Activated naive CD8-positive, alpha-beta T cell treated with anti-CD3 and anti-CD28 coated beads, Interleukin-2, amount 10 ng/mL, durations not matched to agents 7 days and 5 days (primary cell): ENCODE data around the gene CMTR1. TPM values are rescaled to one million over a fixed set of nuclear protein-coding genes. Genes with fewer than 3 reads are reported as not detected.

ENCODE experiments used
- ATAC-seq: fragments of 150-1000 bp; cut with Tn5 transposase; one replicate; pipeline ENCODE4 v1.10.0; 2021; ENCODE audit warnings: low read depth, moderate library complexity
- POLR2A ChIA-PET: fragments of 350-600 bp; sonication (Branson Sonifier 250); formaldehyde crosslinking; loops from one replicate; lab custom pipeline; 2021; ENCODE audit warnings: antibody characterized with exemption; lab: Charles Lee
- DNase-seq: peaks from one replicate; pipeline ENCODE4 v3.0.0; 2021
- H3K27ac Mint-ChIP-seq: one replicate; pipeline ENCODE4 v1.8.0; 2022; ENCODE audit warnings: mild to moderate bottlenecking, mixed read lengths
- H3K27me3 Mint-ChIP-seq: one replicate; pipeline ENCODE4 v1.8.0; 2022; ENCODE audit warnings: mild to moderate bottlenecking, moderate library complexity, mixed read lengths
- H3K36me3 Mint-ChIP-seq: one replicate; pipeline ENCODE4 v1.8.0; 2021; ENCODE audit warnings: mild to moderate bottlenecking, mixed read lengths
- H3K4me1 Mint-ChIP-seq: one replicate; pipeline ENCODE4 v1.8.0; 2021; ENCODE audit warnings: mixed read lengths
- H3K4me3 Mint-ChIP-seq: one replicate; pipeline ENCODE4 v1.8.0; 2022; ENCODE audit warnings: mild to moderate bottlenecking, moderate library complexity, mixed read lengths
- H3K9me3 Mint-ChIP-seq: one replicate; pipeline ENCODE4 v1.8.0; 2021; ENCODE audit warnings: mixed read lengths
- total RNA-seq, 2 experiments: library from RNA; stranded (reverse); gene quantifications; one replicate each; pipeline ENCODE4 v1.2.3, GENCODE V29; 2021

CMTR1 gene
- total RNA-seq, 2 experiments from 2014 or later = 83.9 to 89.7 TPM

- Mint-ChIP-seq H3K9me3 (no peaks in the 10 kb centered on the region), H3K4me3 (no peak overlapping the region), H3K27me3 (no peaks in the 10 kb centered on the region), H3K36me3 (peaks cover 15% of the 10 kb centered on the region), H3K4me1 (peaks cover 2% of the 10 kb centered on the region), H3K27ac (no peak overlapping the region)
- DNase-seq = no peak
- POLR2A ChIA-PET = no interaction called here
- no peak for ATAC-seq
These were observed 44.2 kb downstream of the CMTR1 start for GRCh38 chr6:37477191-37477590.

GRCh38 chr6:37477656-37478435 lies 44.8 kb downstream of the CMTR1 start:
- peaks cover 21% of the 10 kb centered on the region for H3K36me3 Mint-ChIP-seq
- POLR2A ChIA-PET = interaction anchor here (0.6 kb wide), 1 partner anchor 31 kb away, joined by 3 read pairs; no protein-coding TSS in a partner anchor
- peaks cover 2% of the 10 kb centered on the region for H3K4me1 Mint-ChIP-seq
- ATAC-seq (no peak), DNase-seq (no peak)
- H3K27ac Mint-ChIP-seq = no peak overlapping the region
- no peaks in the 10 kb centered on the region for H3K9me3 Mint-ChIP-seq
- no peaks in the 10 kb centered on the region for H3K27me3 Mint-ChIP-seq
- H3K4me3 Mint-ChIP-seq = no peak overlapping the region

GRCh38 chr6:37478827-37479226 lies 45.8 kb downstream of the CMTR1 start:
- Mint-ChIP-seq H3K4me3 (no peak overlapping the region), H3K9me3 (no peaks in the 10 kb centered on the region), H3K27me3 (no peaks in the 10 kb centered on the region), H3K4me1 (peaks cover 5% of the 10 kb centered on the region), H3K27ac (no peak overlapping the region), H3K36me3 (peaks cover 25% of the 10 kb centered on the region)
- POLR2A ChIA-PET = no interaction called here
- ATAC-seq (no peak), DNase-seq (no peak)

DNA sequence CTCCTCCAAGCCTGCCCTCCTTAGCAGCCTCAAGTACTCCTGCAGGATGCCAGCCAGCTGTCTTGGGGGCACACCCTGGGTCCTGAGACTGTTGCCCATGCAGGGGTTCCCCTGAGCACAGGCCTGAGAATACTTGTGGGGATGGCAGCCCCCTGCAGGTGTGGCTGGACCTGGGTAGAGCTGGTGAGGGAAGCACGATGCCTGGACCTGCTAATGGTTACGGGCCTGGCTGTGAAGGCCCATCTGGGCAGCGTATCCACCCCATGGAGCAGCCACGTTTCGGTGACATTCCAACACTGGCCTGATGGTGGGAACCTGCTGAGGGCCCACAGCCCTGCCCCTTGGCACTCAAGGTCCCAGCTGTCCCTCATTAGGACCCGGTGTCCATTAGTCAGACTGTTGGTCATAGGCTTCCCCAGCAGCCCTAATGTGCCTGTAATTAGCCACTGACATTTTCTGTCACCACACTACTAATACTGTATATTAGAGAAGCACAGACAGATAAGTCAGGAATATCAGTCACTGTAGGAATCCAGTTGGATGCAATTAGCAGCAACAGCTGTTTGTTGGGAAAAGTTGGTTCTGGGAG lies 46.3 kb downstream of the CMTR1 start:
- ATAC-seq (no peak), DNase-seq (no peak)
- Mint-ChIP-seq H3K4me1 (peaks cover 3% of the 10 kb centered on the region), H3K9me3 (no peaks in the 10 kb centered on the region), H3K36me3 (peaks cover 21% of the 10 kb centered on the region), H3K27ac (no peak overlapping the region), H3K4me3 (no peak overlapping the region), H3K27me3 (no peaks in the 10 kb centered on the region)
- POLR2A ChIA-PET = no interaction called here

GRCh38 chr6:37480118-37480736 lies 47.2 kb downstream of the CMTR1 start:
- Mint-ChIP-seq H3K27me3 (no peaks in the 10 kb centered on the region), H3K4me3 (no peak overlapping the region), H3K27ac (no peak overlapping the region), H3K4me1 (peaks cover 3% of the 10 kb centered on the region), H3K9me3 (no peaks in the 10 kb centered on the region), H3K36me3 (peaks cover 21% of the 10 kb centered on the region)
- POLR2A ChIA-PET = no interaction called here
- no peak for DNase-seq
- no peak for ATAC-seq

DNA sequence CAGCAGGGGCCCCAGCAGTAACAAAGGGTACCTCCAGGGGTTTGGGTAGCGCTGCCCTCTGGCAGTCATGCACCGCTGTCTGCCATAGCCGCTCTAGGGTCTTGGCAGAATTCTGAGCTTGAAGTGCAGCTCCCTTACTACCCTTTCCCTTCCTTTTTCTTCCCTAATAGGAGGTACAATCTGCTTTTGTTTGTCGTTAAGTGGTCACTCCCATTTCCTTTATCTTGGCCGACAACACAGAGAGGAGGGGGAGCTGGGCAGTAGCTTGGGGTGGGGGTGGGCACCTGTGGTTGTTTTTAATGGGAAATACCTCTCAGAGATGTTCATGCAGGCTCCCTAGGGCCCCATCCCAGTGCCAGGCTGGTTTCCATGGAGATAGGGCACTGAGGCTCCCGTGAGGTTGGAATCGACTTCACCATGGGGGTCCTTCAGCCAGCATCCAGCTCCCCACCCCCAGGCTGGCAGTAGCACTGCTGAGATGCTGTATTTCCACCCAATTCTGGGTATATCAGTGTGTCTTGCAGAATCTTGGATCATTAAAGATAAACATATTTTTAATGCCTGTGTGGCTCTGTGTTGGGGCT lies 48.0 kb downstream of the CMTR1 start:
- DNase-seq = no peak
- POLR2A ChIA-PET = no interaction called here
- H3K27ac Mint-ChIP-seq = no peak overlapping the region

GRCh38 chr6:37481711-37482605 lies 48.9 kb downstream of the CMTR1 start:
- Mint-ChIP-seq H3K27me3 (no peaks in the 10 kb centered on the region), H3K4me3 (no peak overlapping the region), H3K9me3 (no peaks in the 10 kb centered on the region), H3K27ac (peak overlapping the region; percentile 25), H3K36me3 (peaks cover 20% of the 10 kb centered on the region), H3K4me1 (peaks cover 3% of the 10 kb centered on the region)
- ATAC-seq = no peak
- POLR2A ChIA-PET = no interaction called here
- no peak for DNase-seq

More for the DNA sequence above, 48.0 kb downstream of the CMTR1 start:
- Mint-ChIP-seq H3K27me3 (no peaks in the 10 kb centered on the region), H3K4me1 (peaks cover 3% of the 10 kb centered on the region), H3K36me3 (peaks cover 20% of the 10 kb centered on the region), H3K4me3 (no peak overlapping the region), H3K9me3 (no peaks in the 10 kb centered on the region)
- no peak for ATAC-seq

DNA sequence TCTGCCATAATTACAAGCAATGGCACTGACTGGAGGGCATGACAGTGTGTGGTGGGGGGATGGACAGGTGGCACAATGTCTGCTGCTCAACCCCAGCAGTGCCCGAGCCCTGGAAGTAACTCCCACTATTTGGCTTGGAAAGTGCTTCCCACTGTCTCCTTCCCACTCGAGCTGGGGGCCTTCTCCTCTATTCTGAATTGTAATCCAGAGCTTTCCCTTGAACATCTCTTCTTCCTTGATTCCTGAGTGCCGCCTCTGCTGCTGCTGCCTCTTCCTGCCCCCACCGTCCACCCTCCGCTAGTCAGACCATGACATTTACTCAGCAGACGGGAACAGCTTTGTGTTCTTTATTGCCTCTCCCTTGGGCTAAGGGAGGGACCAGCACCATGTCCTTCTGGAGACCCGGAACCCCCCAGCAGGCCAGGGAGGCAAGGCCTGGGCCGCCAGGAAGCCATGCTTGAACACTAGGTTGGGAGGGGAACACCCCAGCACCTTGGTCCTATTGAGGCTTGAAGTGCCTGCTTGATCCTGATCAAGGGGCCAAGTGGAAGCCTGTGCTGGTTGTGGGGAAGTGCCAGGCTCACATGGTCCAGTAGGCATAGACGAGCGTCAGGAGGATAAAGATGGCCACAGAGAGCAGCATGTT lies 49.7 kb downstream of the CMTR1 start:
- ATAC-seq (no peak), DNase-seq (no peak)
- Mint-ChIP-seq H3K27me3 (no peaks in the 10 kb centered on the region), H3K4me1 (peaks cover 3% of the 10 kb centered on the region), H3K4me3 (no peak overlapping the region), H3K36me3 (peaks cover 20% of the 10 kb centered on the region), H3K9me3 (no peaks in the 10 kb centered on the region), H3K27ac (no peak overlapping the region)
- POLR2A ChIA-PET = no interaction called here

DNA sequence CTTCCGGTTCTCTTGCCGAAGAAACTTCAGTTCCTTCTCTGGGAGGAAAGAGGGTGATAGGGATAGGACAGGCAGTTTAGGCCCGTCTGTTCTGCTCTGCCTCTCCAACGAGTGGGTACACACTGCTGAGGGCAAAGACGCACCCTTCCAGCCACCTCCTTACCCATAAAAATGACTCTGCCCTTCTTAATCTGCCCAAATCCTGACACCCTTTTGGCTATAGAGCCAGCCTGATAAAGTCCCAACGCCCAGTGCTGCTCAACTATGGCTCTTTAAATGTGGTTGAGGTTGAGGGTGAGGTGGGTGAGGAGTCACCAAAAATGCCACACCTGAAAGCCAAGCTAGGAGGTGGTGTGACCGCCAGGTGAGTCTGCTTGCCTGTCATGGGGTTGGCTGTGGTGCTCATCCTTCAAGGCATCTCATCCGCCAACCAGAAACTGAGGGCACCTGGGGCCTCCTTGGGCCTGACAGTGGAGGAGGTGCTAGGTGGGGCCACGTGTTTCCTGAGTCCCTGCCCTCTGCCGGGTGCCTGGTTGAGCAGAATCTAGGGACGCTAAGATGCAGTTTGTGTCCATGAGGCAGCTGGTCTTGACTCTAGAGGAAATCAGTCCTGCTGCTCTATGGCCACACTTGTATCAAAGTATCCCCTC lies 50.4 kb downstream of the CMTR1 start:
- POLR2A ChIA-PET = no interaction called here
- peaks cover 16% of the 10 kb centered on the region for H3K36me3 Mint-ChIP-seq
- no peak overlapping the region for H3K27ac Mint-ChIP-seq
- H3K27me3 Mint-ChIP-seq = no peaks in the 10 kb centered on the region
- no peaks in the 10 kb centered on the region for H3K9me3 Mint-ChIP-seq
- no peak for DNase-seq
- H3K4me1 Mint-ChIP-seq = peaks cover 4% of the 10 kb centered on the region
- no peak overlapping the region for H3K4me3 Mint-ChIP-seq
- ATAC-seq = no peak

DNA sequence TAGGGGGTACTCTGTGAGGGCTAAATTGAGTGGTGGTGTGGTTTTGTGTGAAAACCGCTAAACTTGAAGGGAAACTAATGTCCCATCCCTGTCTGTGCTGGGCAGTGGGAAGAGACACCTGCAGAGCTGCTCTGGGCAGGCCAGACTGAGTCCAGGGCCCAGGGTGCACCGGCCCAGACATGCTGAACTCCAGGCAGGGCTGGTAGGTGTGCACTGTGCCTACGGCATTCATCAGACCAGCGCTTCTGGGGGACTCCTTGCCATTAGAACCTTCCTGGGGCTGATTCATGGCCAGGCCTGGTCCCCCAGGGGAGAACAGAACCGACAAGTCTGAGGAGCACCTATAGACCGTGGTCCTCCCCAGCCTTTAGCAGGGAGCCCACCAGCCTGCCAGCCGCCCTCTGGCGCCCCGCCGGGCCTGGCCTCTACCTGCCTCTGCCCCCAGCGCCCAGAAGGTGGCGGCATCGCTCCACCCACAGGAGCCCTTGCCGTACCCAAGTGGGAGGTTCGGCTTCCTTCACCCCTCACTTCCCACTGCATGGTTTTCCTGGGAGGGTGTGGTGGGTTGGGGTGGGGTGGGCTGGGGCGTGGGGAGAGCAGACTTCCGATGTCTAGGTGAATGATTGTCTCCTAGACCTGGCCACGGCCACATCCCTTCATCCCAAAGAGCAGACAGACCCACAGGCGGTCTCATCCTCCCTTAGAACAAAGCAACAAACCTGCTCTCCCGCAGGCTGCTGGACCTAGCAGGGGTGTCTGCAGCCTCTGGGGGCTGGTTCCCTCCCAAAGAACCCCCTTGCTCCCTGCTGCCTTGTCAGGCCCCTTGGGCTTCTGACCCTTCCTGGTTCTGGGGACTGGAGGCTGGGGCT lies 51.1 kb downstream of the CMTR1 start:
- peak; percentile 85 for DNase-seq

GRCh38 chr6:37484786-37485170 lies 51.8 kb downstream of the CMTR1 start:
- Mint-ChIP-seq H3K4me3 (no peak overlapping the region), H3K27me3 (no peaks in the 10 kb centered on the region), H3K4me1 (peaks cover 9% of the 10 kb centered on the region), H3K9me3 (no peaks in the 10 kb centered on the region), H3K27ac (no peak overlapping the region), H3K36me3 (peaks cover 14% of the 10 kb centered on the region)
- ATAC-seq (no peak), DNase-seq (no peak)
- POLR2A ChIA-PET = no interaction called here

More for the DNA sequence above, 51.1 kb downstream of the CMTR1 start:
- no peaks in the 10 kb centered on the region for H3K9me3 Mint-ChIP-seq
- no peak overlapping the region for H3K4me3 Mint-ChIP-seq
- no peak overlapping the region for H3K27ac Mint-ChIP-seq
- H3K36me3 Mint-ChIP-seq = peaks cover 14% of the 10 kb centered on the region
- ATAC-seq = peak; percentile 76
- no peaks in the 10 kb centered on the region for H3K27me3 Mint-ChIP-seq
- POLR2A ChIA-PET = no interaction called here
- peaks cover 7% of the 10 kb centered on the region for H3K4me1 Mint-ChIP-seq
